BJ (cell line): Measurements from ENCODE around the gene ZNF423. TPM values are rescaled to one million over a fixed set of nuclear protein-coding genes. Genes with fewer than 3 reads are reported as not detected.

ENCODE experiments used
- CTCF ChIA-PET: fragments of 350-600 bp; formaldehyde crosslinking; extraction: SDS; loops from one replicate; lab custom pipeline; 2021; ENCODE audit warnings: antibody characterized with exemption, inconsistent platforms; lab: Yijun Ruan, JAX
- POLR2A ChIA-PET: fragments of 300-600 bp; sonication (Branson Sonifier 250); formaldehyde crosslinking; extraction: SDS; loops from one replicate; lab custom pipeline; 2021; ENCODE audit warnings: antibody characterized with exemption; lab: Charles Lee
- DNase-seq: peaks from one replicate; pipeline ENCODE4 v3.0.0-alpha.2; 2011; ENCODE audit warnings: low read depth
- H3K27me3 ChIP-seq: 2 replicates; pipeline ENCODE4 v1.6.0; 2011; ENCODE audit warnings: low read length; ENCODE audit not compliant: control insufficient read depth, insufficient read depth
- H3K36me3 ChIP-seq: 2 replicates; pipeline ENCODE4 v1.5.1; 2011; ENCODE audit warnings: low read length; ENCODE audit not compliant: control insufficient read depth, insufficient read depth
- H3K4me3 ChIP-seq: 2 replicates; pipeline ENCODE4 v1.5.1; 2011; ENCODE audit warnings: low read depth, mild to moderate bottlenecking, control low read depth, low read length
- CTCF ChIP-seq: IDR thresholded peaks from 2 replicates; pipeline ENCODE4 v1.5.1; 2011; ENCODE audit warnings: low read depth, mild to moderate bottlenecking, control low read depth, inconsistent platforms, low read length, moderate library complexity; ENCODE audit not compliant: insufficient read depth
- polyA plus RNA-seq: library from polyadenylated mRNA; depleted of rRNA; stranded (reverse); fragments of >200 nt; gene quantifications from 2 replicates; pipeline ENCODE4 v1.2.3, GENCODE V29; 2011

ZNF423 gene
- polyA plus RNA-seq, 1 experiment: 0.22 TPM

GRCh38 chr16:49544828-49545227 is 311.1 kb downstream of the ZNF423 start:
- POLR2A ChIA-PET: no interaction called here
- Histone ChIP-seq H3K4me3 (no peak overlapping the region), H3K36me3 (no peaks in the 10 kb centered on the region), H3K27me3 (no peaks in the 10 kb centered on the region)
- no peak for TF ChIP-seq CTCF
- CTCF ChIA-PET: no interaction called here
- DNase-seq: no peak

GRCh38 chr16:49543631-49543946 is 312.3 kb downstream of the ZNF423 start:
- Histone ChIP-seq H3K36me3 (no peaks in the 10 kb centered on the region), H3K4me3 (no peak overlapping the region), H3K27me3 (no peaks in the 10 kb centered on the region)
- no peak for TF ChIP-seq CTCF
- ChIA-PET CTCF (interaction anchor here (1.1 kb wide), 1 partner anchor 135 kb away, joined by 3 read pairs; no protein-coding TSS in a partner anchor), POLR2A (no interaction called here)
- DNase-seq: no peak

DNA sequence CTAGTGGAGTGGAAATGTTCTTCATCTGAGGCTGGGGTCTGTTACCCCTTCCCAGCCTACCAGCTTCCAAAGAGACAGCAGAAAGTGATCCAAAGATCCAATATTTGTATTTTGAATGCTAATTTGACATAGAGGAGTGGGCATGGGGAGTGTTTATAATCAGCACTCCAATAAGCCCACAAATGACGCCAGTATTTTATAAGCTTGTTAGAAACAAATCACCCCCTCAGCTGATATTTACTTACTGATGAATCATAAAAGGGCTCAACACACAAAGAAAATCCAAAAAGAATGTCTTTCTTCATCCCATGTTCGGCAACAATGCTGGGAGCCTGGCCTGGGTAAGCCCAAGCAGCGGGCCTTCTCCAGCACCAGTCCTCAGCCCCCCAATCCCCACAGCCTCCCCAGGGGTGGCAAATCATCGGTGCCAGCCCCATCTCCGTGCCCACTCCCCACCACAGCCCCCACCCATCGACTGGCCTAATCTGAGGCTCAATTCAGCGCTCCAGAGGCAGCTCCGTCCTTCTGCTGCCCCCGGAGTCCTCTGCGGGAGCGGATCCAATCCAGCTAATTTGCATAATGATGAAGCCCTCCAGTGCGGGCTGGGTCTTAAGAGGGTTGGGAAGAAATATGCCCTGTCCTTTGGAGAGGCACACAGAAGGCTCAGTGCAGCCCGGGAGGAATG is 312.8 kb downstream of the ZNF423 start:
- ChIA-PET POLR2A (no interaction called here), CTCF (interaction anchor here (1.1 kb wide), 1 partner anchor 134 kb away, joined by 3 read pairs; no protein-coding TSS in a partner anchor)
- TF ChIP-seq CTCF: no peak
- DNase-seq: no peak
- Histone ChIP-seq H3K4me3 (no peak overlapping the region), H3K27me3 (no peaks in the 10 kb centered on the region), H3K36me3 (no peaks in the 10 kb centered on the region)

DNA sequence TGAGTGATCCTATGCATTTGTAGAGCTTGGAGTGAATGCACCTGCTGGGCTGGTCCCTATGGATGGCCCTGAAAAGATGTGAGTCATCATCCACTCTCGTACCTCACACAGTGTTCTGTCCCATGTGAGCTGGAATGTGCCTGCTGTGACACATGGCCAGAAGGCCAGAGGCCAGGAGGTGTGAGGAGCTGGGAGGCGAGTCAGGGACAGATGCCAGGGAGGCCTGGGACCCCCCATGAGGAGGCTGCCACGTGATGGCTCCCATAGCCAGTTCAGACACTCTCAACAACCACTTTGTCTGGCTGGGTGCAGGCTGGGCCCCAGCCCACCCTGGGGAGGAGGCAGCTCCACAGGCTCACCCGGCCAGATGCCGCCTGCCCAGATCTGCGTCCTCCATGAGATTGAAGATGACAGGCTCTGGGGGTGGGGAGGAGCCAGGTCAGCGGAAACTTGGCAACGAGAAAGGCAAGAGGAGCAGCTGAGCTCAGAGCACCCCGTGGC is 313.5 kb downstream of the ZNF423 start:
- H3K27me3 ChIP-seq: no peaks in the 10 kb centered on the region
- no peak for DNase-seq
- TF ChIP-seq CTCF: no peak
- H3K36me3 ChIP-seq: no peaks in the 10 kb centered on the region
- CTCF ChIA-PET: no interaction called here
- H3K4me3 ChIP-seq: no peak overlapping the region
- POLR2A ChIA-PET: no interaction called here

GRCh38 chr16:49540836-49541235 is 315.1 kb downstream of the ZNF423 start:
- Histone ChIP-seq H3K36me3 (no peaks in the 10 kb centered on the region), H3K4me3 (no peak overlapping the region), H3K27me3 (no peaks in the 10 kb centered on the region)
- POLR2A ChIA-PET: no interaction called here
- CTCF ChIA-PET: no interaction called here
- no peak for DNase-seq
- no peak for TF ChIP-seq CTCF
